HG03175 (cell line): ENCODE data around the gene TRAF6.
"Not testable (repeated sequence)": the region's sequence is repeated elsewhere in the genome, so short reads cannot be mapped to it uniquely, and the experiment has no call there.

Experiments
- ATAC-seq: cut with Tn5 transposase; IDR thresholded peaks from one replicate; pipeline ENCODE4 v1.9.1; 2021; ENCODE audit warnings: mild to moderate bottlenecking, moderate library complexity; ENCODE audit not compliant: unreplicated experiment

TRAF6 gene

GRCh38 chr11:36498721-36499120 lies 11.4 kb downstream of the TRAF6 start:
- no peak for ATAC-seq

GRCh38 chr11:36493332-36493731 lies 16.7 kb downstream of the TRAF6 start:
- no peak for ATAC-seq

- ATAC-seq: no peak
Observed at GRCh38 chr11:36492724-36493304, 17.3 kb downstream of the TRAF6 start.

- ATAC-seq: no peak
Observed at GRCh38 chr11:36490026-36490806, 19.9 kb downstream of the TRAF6 start.

- no peak for ATAC-seq
Observed at GRCh38 chr11:36488096-36488495, 22.0 kb downstream of the TRAF6 start.

- no peak for ATAC-seq
Observed at GRCh38 chr11:36487619-36488018, 22.5 kb downstream of the TRAF6 start.

- ATAC-seq: no peak
Observed at GRCh38 chr11:36485298-36486002, 24.6 kb downstream of the TRAF6 start.

- not testable (repeated sequence) for ATAC-seq
Observed at GRCh38 chr11:36483042-36483441, 27.0 kb downstream of the TRAF6 start.

GRCh38 chr11:36480833-36481232 lies 29.2 kb downstream of the TRAF6 start:
- no peak for ATAC-seq

GRCh38 chr11:36478700-36479329 lies 31.3 kb downstream of the TRAF6 start:
- ATAC-seq: no peak

- no peak for ATAC-seq
Observed at GRCh38 chr11:36475192-36475591, 34.9 kb downstream of the TRAF6 start.

GRCh38 chr11:36471577-36471976 lies 38.5 kb downstream of the TRAF6 start:
- ATAC-seq: no peak

GRCh38 chr11:36469881-36470802 lies 39.9 kb downstream of the TRAF6 start:
- no peak for ATAC-seq

- no peak for ATAC-seq
Observed at GRCh38 chr11:36469063-36469462, 41.0 kb downstream of the TRAF6 start.

GRCh38 chr11:36467916-36468315 lies 42.2 kb downstream of the TRAF6 start:
- ATAC-seq: no peak

- ATAC-seq: no peak
Observed at GRCh38 chr11:36467012-36467411, 43.1 kb downstream of the TRAF6 start.

- no peak for ATAC-seq
Observed at GRCh38 chr11:36465449-36466163, 44.5 kb downstream of the TRAF6 start.

- no peak for ATAC-seq
Observed at GRCh38 chr11:36464720-36465119, 45.4 kb downstream of the TRAF6 start.

GRCh38 chr11:36463781-36464180 lies 46.3 kb downstream of the TRAF6 start:
- ATAC-seq: no peak

- no peak for ATAC-seq
Observed at GRCh38 chr11:36462321-36462720, 47.8 kb downstream of the TRAF6 start.
